Measurements from ENCODE around the gene CAPN5. TPM values are rescaled to one million over a fixed set of nuclear protein-coding genes. Genes with fewer than 3 reads are reported as not detected.

The CAPN5 gene
- polyA plus RNA-seq, 3 donors: 0.28 to 0.83 (median 0.62) TPM

- Mint-ChIP-seq H3K4me3 (peak within 1 kb of the TSS; percentile 67 to 78), H3K27me3 (ENCODE audit: low read depth in 3 of 3) (peaks cover 11 to 19% (median 14%) of the 10 kb centered on the region in 3 donors), H3K9me3 (peaks cover 0 to 3% (median 0%) of the 10 kb centered on the region in 7 donors), H3K4me1 (peaks cover 15% of the 10 kb centered on the region), H3K36me3 (no peaks in the 10 kb centered on the region), H3K27ac (peak within 1 kb of the TSS in 1 of 7 donors; percentile 67)
- H3K9ac ChIP-seq (ENCODE audit: insufficient read depth, low read length, poor library complexity, severe bottlenecking): peak within 1 kb of the TSS; percentile 51
- H3K4me3 ChIP-seq (replicated peaks in 1 of 3; ENCODE audit: low read depth in 2 of 3, low read length in 3 of 3): peak within 1 kb of the TSS; percentile 12 to 72 (median 31)
- no peaks in the 10 kb centered on the region for H3K79me2 ChIP-seq (ENCODE audit: insufficient read depth, low read length)
- H3K4me2 ChIP-seq (replicated peaks; ENCODE audit: extremely low read depth, low read length, poor library complexity, severe bottlenecking): peak within 1 kb of the TSS; percentile 84
- H3K27me3 ChIP-seq (ENCODE audit: control insufficient read depth in 2 of 2, insufficient read depth in 2 of 2, low read length in 2 of 2): peaks cover 0 to 13% of the 10 kb centered on the region in 2 donors
- no peak for DNase-seq
- no peak for TF ChIP-seq CTCF (IDR thresholded peaks at IDR 0.05)
- H3K4me1 ChIP-seq (ENCODE audit: control insufficient read depth in 1 of 2, insufficient read depth in 2 of 2, low read length in 2 of 2): peaks cover 9 to 15% of the 10 kb centered on the region in 2 donors
- 33% methylated on average over 15 of the region's 20 CpGs for WGBS (ENCODE audit: insufficient coverage)
- H3K36me3 ChIP-seq (replicated peaks in 1 of 2; ENCODE audit: control insufficient read depth in 1 of 2, insufficient read depth in 2 of 2, low read length in 2 of 2): no peaks in the 10 kb centered on the region
- no peak within 1 kb of the TSS for H3K27ac ChIP-seq (ENCODE audit: low read depth in 1 of 2, low read length in 2 of 2)
- no peaks in the 10 kb centered on the region for H3K9me3 ChIP-seq (replicated peaks in 1 of 2; ENCODE audit: control insufficient read depth in 1 of 2, insufficient read depth in 1 of 2, low read length in 2 of 2)
- intact Hi-C loops (cut with micrococcal nuclease): loop anchor here (1.0 to 10.0 kb wide), 3 partner anchors 59 to 487 kb away; no protein-coding TSS in a partner anchor
- peak within 1 kb of the TSS; percentile 79 for H2AFZ ChIP-seq (ENCODE audit: insufficient read depth, low read depth, low read length, poor library complexity, severe bottlenecking)
- H4K20me1 ChIP-seq (ENCODE audit: insufficient read depth, low read length): no peaks in the 10 kb centered on the region
These were observed 61.3 kb downstream of the CAPN5 start, which contains the start of gene MYO7A for GRCh38 chr11:77127920-77128691. MYO7A (plus strand) TSS chr11:77128246; CDS start chr11:77130635, 2,389 bp downstream.

GRCh38 chr11:77129069-77129841, 62.5 kb downstream of the CAPN5 start:
- no peak overlapping the region for H3K4me3 Mint-ChIP-seq

More at GRCh38 chr11:77129069-77129841, 62.5 kb downstream of the CAPN5 start:
- H3K4me3 ChIP-seq (replicated peaks in 1 of 3; ENCODE audit: low read depth in 2 of 3, low read length in 3 of 3): no peak overlapping the region
- intact Hi-C loops (cut with micrococcal nuclease): loop anchor here (2.0 to 10.0 kb wide), 2 partner anchors 58 to 486 kb away; no protein-coding TSS in a partner anchor
- no peaks in the 10 kb centered on the region for H3K79me2 ChIP-seq (ENCODE audit: insufficient read depth, low read length)
- H3K27me3 Mint-ChIP-seq (ENCODE audit: low read depth in 3 of 3): peaks cover 10 to 19% (median 11%) of the 10 kb centered on the region in 3 donors
- no peaks in the 10 kb centered on the region for H3K36me3 ChIP-seq (replicated peaks in 1 of 2; ENCODE audit: control insufficient read depth in 1 of 2, insufficient read depth in 2 of 2, low read length in 2 of 2)
- peaks cover 9 to 15% of the 10 kb centered on the region in 2 donors for H3K4me1 ChIP-seq (ENCODE audit: control insufficient read depth in 1 of 2, insufficient read depth in 2 of 2, low read length in 2 of 2)
- no peak overlapping the region for H2AFZ ChIP-seq (ENCODE audit: insufficient read depth, low read depth, low read length, poor library complexity, severe bottlenecking)
- H3K27ac Mint-ChIP-seq: peak overlapping the region in 1 of 7 donors; percentile 8
- H3K27me3 ChIP-seq (ENCODE audit: control insufficient read depth in 2 of 2, insufficient read depth in 2 of 2, low read length in 2 of 2): peaks cover 0 to 13% of the 10 kb centered on the region in 2 donors
- H3K9me3 ChIP-seq (replicated peaks in 1 of 2; ENCODE audit: control insufficient read depth in 1 of 2, insufficient read depth in 1 of 2, low read length in 2 of 2): no peaks in the 10 kb centered on the region
- H3K36me3 Mint-ChIP-seq: no peaks in the 10 kb centered on the region
- no peak overlapping the region for H3K4me2 ChIP-seq (replicated peaks; ENCODE audit: extremely low read depth, low read length, poor library complexity, severe bottlenecking)
- 98% methylated on average over 6 of the region's 11 CpGs for WGBS (ENCODE audit: insufficient coverage)
- TF ChIP-seq CTCF (IDR thresholded peaks at IDR 0.05): no peak
- no peak overlapping the region for H3K27ac ChIP-seq (ENCODE audit: low read depth in 1 of 2, low read length in 2 of 2)
- H4K20me1 ChIP-seq (ENCODE audit: insufficient read depth, low read length): no peaks in the 10 kb centered on the region
- no peak overlapping the region for H3K9ac ChIP-seq (ENCODE audit: insufficient read depth, low read length, poor library complexity, severe bottlenecking)
- no peak for DNase-seq
- H3K4me1 Mint-ChIP-seq: peaks cover 15% of the 10 kb centered on the region
- H3K9me3 Mint-ChIP-seq: peaks cover 0 to 3% (median 0%) of the 10 kb centered on the region in 7 donors
